Stimulated activated CD8-positive, alpha-beta memory T cell treated with anti-CD3 and anti-CD28 coated beads, Interleukin-12 subunit alpha, Interleukin-12 subunit beta, amount 100 ng/mL, for 24 hours (primary cell): ENCODE data around the gene INPP5E.

Experiments
- DNase-seq: peaks from one replicate; pipeline ENCODE4 v3.0.0-alpha.2; 2020; ENCODE audit errors: extremely low read depth

The INPP5E gene

DNA sequence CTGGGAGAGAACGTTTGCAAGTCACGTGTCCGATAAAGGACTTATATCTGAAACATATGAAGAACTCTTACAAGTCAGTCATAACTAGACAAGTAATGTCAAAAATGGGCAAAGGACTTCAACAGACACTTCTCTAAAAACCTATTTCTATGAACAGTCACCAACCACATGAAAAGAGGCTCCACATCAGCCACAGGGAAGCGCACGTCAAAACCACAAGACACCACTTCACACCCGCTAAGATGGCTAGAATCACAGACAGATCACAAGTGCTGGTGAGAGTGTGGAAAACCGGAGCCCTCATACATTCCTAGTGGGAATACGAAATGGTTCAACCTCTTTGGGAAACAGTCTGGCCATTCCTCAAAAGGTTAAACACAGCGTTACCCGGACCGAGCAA is 54.6 kb downstream of the INPP5E start:
- DNase-seq: no peak

DNA sequence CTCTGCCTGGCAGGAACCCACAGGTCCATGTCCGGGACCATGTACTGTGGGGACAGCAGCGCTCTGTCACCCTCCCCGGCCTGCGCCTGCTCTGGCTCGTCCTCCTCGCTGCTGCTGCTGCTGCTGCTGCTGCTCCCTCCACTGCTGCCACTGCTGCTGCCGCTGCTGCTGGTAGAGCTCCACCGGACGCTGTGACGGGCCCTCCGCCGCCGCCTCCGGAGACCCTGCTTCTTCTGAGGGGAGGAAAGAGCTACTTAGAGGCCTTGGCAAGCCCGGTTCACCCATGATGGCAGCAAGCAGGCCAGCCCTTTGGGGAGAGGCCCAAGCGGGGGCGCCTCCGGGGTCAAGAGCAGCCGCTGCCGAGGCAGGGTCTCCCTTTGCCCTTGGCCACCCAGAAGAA is 56.2 kb downstream of the INPP5E start:
- no peak for DNase-seq

DNA sequence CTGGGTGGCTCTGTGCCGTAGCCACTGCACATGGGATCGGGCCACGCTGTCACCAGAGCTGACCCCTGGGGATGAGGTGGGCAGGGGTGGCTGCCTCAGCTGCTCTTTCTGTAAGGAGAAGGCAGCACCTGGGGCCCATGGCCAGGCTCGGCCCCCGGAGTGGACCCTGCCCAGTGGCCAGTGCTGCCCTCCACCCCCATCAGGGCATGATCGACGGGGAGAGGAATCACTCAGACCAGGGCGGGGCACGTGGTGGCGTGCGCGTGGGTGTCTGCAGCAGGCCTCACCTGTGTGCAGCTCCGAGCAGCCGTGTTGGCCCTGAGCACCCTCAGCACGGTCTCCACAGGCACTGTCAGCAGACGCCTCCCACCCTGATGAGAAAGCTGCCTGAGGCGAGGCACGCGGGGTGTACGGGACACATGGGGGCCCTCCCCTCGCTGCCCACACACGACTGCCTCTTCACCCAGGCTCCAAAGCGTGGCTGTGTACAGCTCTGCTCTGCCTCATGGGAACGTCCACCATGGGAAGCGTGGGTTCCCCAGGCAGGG is 57.6 kb downstream of the INPP5E start:
- DNase-seq: no peak

DNA sequence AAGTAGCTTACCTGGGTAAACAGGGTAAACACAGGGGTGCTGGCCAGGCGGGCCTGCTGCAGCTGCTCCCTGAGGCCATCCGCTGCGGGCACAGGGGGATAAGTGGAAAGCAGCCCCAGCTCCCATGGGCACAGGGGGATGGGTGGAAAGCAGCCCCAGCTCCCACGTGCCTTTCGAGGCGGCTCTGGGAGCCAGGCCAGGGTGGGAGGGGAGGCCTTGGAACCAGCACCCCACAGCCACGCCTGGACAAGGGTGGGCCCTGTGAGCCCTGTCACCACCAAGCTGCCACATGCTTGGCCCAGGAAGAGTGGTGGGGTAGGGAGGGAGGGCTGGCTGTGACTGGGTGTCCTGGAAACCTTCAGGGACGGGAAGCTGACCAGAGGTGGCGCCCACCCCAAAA is 58.3 kb downstream of the INPP5E start:
- DNase-seq: no peak

DNA sequence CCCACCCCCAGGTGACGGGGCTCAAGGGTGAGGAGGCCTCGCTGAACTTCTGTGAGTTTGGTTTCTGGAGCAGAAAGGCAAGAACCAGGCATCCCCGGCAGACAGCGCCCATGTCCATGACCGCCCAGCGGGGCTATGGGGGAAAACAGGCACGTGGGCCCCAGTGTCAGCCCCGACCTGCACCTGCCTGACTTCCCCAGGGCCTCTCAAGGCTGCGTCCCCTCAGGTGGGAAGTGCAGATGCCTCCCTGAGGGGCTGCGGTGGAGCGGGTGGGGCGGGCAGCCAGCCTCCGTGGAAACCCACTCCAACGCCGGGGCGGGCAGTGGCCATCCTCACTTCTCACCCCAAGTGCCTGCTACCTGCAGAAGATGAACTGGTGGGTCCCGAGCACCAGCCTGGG is 59.3 kb downstream of the INPP5E start:
- no peak for DNase-seq

DNA sequence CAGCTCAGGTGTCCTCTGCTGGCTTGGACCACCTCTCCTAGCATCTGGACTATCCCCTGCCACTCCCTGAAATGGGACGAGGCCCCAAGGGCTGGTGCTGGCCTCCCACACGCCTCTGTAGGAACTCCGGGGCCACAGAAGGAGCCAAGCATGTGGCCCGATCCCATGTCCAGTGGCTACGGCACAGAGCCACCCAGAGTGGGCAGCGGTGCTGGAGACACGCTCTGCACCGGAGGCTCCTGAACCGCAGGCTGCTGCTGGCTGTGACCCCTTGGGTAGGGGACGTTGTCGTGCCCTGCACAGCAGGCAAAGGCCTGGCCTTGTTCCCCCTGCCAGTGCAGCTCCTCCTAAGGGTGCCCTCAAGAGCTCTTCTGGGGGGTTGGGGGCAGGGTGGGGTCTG is 59.8 kb downstream of the INPP5E start:
- DNase-seq: no peak

DNA sequence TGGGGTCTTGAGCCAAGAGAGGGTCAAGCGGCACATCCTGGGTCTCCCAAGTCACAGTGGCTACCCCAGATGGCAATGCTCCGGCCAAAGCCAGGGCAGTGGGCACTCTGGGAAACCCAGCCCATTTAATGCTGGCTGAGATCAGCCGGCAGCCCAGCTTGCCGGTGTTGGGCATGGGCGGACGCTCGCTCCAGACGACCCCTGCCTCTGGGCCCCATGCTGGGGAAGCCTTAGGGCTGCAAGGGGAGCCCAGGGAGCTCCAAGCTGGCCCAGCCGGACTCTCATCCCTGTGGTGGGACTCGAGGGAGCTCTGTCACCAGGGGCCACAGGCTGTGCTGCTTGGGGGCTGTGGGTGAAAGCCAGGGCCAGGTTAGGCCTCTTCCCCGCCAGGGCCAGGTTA is 60.2 kb downstream of the INPP5E start:
- DNase-seq: no peak

DNA sequence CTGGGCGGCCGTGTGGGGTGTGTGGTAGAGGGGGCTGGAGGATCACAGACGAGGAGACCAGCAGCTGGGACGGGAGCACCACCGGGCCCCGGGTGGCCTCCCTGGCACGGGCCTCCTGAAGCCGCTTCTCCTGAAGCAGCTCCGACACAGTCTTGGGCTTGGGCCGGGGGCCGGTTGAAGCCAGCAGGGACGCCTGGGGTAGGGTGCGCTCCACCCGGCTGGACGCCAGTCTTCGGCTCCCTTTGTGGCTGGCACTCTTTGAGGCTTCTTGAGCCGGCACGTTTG is 60.7 kb downstream of the INPP5E start:
- no peak for DNase-seq
